ENCODE measurements around the gene VPS9D1. TPM values are rescaled to one million over a fixed set of nuclear protein-coding genes. Genes with fewer than 3 reads are reported as not detected.

The VPS9D1 gene
- total RNA-seq, 1 experiment from 2014 or later: 6.3 TPM

GRCh38 chr16:89733792-89734191 lies 13.1 kb upstream of the VPS9D1 start:
- peaks cover 4% of the 10 kb centered on the region; the same call in 1 of the 2 replicates for H3K36me3 ChIP-seq (ENCODE audit: control insufficient read depth, insufficient read depth, low read length)
- no peaks in the 10 kb centered on the region for H3K4me1 ChIP-seq (ENCODE audit: control insufficient read depth, insufficient read depth, low read length)
- H3K4me3 ChIP-seq (ENCODE audit: low read depth in 2 of 2, low read length in 2 of 2): no peak overlapping the region
- in situ Hi-C loops (cut with HindIII; ENCODE audit: low pct_unique_long_range_greater_than_20kb, low sequenced_read_pairs) (no loop called here), intact Hi-C loops (cut with micrococcal nuclease; ENCODE audit: unreplicated experiment) (no loop called here)
- no peak for DNase-seq (ENCODE audit: low read depth, low spot score)
- TF ChIP-seq SIN3A (IDR thresholded peaks at IDR 0.05; ENCODE audit: borderline replicate concordance, insufficient read depth, low read depth, low read length) (no peak), POLR2AphosphoS5 (IDR thresholded peaks at IDR 0.05; ENCODE audit: low read depth, low read length) (no peak), REST (IDR thresholded peaks at IDR 0.05; ENCODE audit: insufficient read depth in 1 of 2, low read depth in 2 of 2, low read length in 1 of 2) (no peak), TCF7L2 (IDR thresholded peaks at IDR 0.05; ENCODE audit: low read depth, low read length) (no peak), CTCF (IDR thresholded peaks at IDR 0.05) (no peak)
- no TSS peak for BruUV-seq (replicated peaks)
- no peaks in the 10 kb centered on the region for H3K27me3 ChIP-seq (ENCODE audit: control insufficient read depth, insufficient read depth, low read length)
- H3K9me3 ChIP-seq (ENCODE audit: control insufficient read depth, insufficient read depth, low read depth, low read length): no peaks in the 10 kb centered on the region
- ChIA-PET POLR2A (no interaction called here), CTCF (no interaction called here)
- H3K27ac ChIP-seq (ENCODE audit: low read length): no peak overlapping the region
- ATAC-seq: no peak

- POLR2A ChIA-PET: no interaction called here
- TF ChIP-seq SIN3A (IDR thresholded peaks at IDR 0.05; ENCODE audit: borderline replicate concordance, insufficient read depth, low read depth, low read length): no peak
- TF ChIP-seq TCF7L2 (IDR thresholded peaks at IDR 0.05; ENCODE audit: low read depth, low read length): no peak
- no peak for TF ChIP-seq CTCF (IDR thresholded peaks at IDR 0.05)
- TF ChIP-seq REST (IDR thresholded peaks at IDR 0.05; ENCODE audit: insufficient read depth in 1 of 2, low read depth in 2 of 2, low read length in 1 of 2): no peak
- TF ChIP-seq POLR2AphosphoS5 (IDR thresholded peaks at IDR 0.05; ENCODE audit: low read depth, low read length): no peak
- Histone ChIP-seq H3K4me1 (ENCODE audit: control insufficient read depth, insufficient read depth, low read length) (no peaks in the 10 kb centered on the region), H3K9me3 (ENCODE audit: control insufficient read depth, insufficient read depth, low read depth, low read length) (no peaks in the 10 kb centered on the region), H3K4me3 (ENCODE audit: low read depth in 2 of 2, low read length in 2 of 2) (no peak overlapping the region), H3K27ac (ENCODE audit: low read length) (no peak overlapping the region), H3K36me3 (ENCODE audit: control insufficient read depth, insufficient read depth, low read length) (peaks cover 5% of the 10 kb centered on the region; the same call in 1 of the 2 replicates), H3K27me3 (ENCODE audit: control insufficient read depth, insufficient read depth, low read length) (no peaks in the 10 kb centered on the region)
- BruUV-seq (replicated peaks): no TSS peak
- ATAC-seq (no peak), DNase-seq (ENCODE audit: low read depth, low spot score) (no peak)
- intact Hi-C loops (cut with micrococcal nuclease; ENCODE audit: unreplicated experiment) (no loop called here), in situ Hi-C loops (cut with HindIII; ENCODE audit: low pct_unique_long_range_greater_than_20kb, low sequenced_read_pairs) (no loop called here)
- CTCF ChIA-PET: no interaction called here
Observed at GRCh38 chr16:89733322-89733721, 12.6 kb upstream of the VPS9D1 start.
